CD14-positive monocyte (primary cell): ENCODE results near the gene ALDH1B1. TPM values are rescaled to one million over a fixed set of nuclear protein-coding genes. Genes with fewer than 3 reads are reported as not detected.

Experiments used
- DNase-seq, 3 donors: peaks; one replicate each; pipeline ENCODE4 v3.0.0-alpha.2; 2011 to 2022
- H2AFZ ChIP-seq: 2 replicates; pipeline ENCODE4 v1.6.0; 2012; ENCODE audit warnings: mild to moderate bottlenecking, low read depth, low read length, inconsistent platforms; ENCODE audit not compliant: insufficient read depth, poor library complexity, severe bottlenecking
- H3K27ac ChIP-seq, 2 donors: 1 replicate in 1 of 2; 2 replicates in 1 of 2; pipeline ENCODE4 v1.5.1; 2012 to 2013; ENCODE audit warnings: low read length in 2 of 2, control low read depth in 1 of 2, inconsistent platforms in 1 of 2, low read depth in 1 of 2, mild to moderate bottlenecking in 1 of 2
- H3K27me3 ChIP-seq, 2 donors: one replicate each; pipeline versions ENCODE4 v1.6.0 to v1.6.1; 2011 to 2013; ENCODE audit warnings: low read length in 2 of 2; ENCODE audit not compliant: control insufficient read depth in 2 of 2, insufficient read depth in 2 of 2
- H3K36me3 ChIP-seq, 2 donors: replicated peaks in 1 of 2; 1 replicate in 1 of 2; 2 replicates in 1 of 2; pipeline versions ENCODE4 v1.5.1 to v1.6.1; 2012 to 2013; ENCODE audit warnings: low read length in 2 of 2, control low read depth in 1 of 2, inconsistent platforms in 1 of 2, mild to moderate bottlenecking in 1 of 2; ENCODE audit not compliant: insufficient read depth in 2 of 2, control insufficient read depth in 1 of 2
- H3K4me1 ChIP-seq, 2 donors: 1 replicate in 1 of 2; 2 replicates in 1 of 2; pipeline versions ENCODE4 v1.5.1 to v1.6.1; 2012 to 2013; ENCODE audit warnings: low read length in 2 of 2, control low read depth in 1 of 2, inconsistent platforms in 1 of 2, mild to moderate bottlenecking in 1 of 2, moderate library complexity in 1 of 2; ENCODE audit not compliant: insufficient read depth in 2 of 2, control insufficient read depth in 1 of 2
- H3K4me2 ChIP-seq: replicated peaks from 2 replicates; pipeline ENCODE3; 2012; ENCODE audit warnings: low read length, moderate library complexity, mild to moderate bottlenecking; ENCODE audit not compliant: poor library complexity, severe bottlenecking; ENCODE audit errors: extremely low read depth
- H3K4me3 ChIP-seq, 3 experiments: fragments of 200-600 bp in 1 of 3; sonication (generic) in 1 of 3; replicated peaks in 1 of 3; 1 replicate in 2 of 3; 2 replicates in 1 of 3; pipeline ENCODE4 v1.5.1; 2011 to 2013; ENCODE audit warnings: low read length in 3 of 3, mild to moderate bottlenecking in 3 of 3, control low read depth in 2 of 3, low read depth in 2 of 3, inconsistent platforms in 1 of 3, moderate library complexity in 1 of 3
- H3K79me2 ChIP-seq: 2 replicates; pipeline ENCODE4 v1.6.0; 2012; ENCODE audit warnings: mild to moderate bottlenecking, control low read depth, inconsistent platforms, low read length, moderate library complexity; ENCODE audit not compliant: insufficient read depth
- H3K9ac ChIP-seq: 2 replicates; pipeline ENCODE4 v1.6.0; 2017; ENCODE audit warnings: low read length, mild to moderate bottlenecking; ENCODE audit not compliant: insufficient read depth, poor library complexity, severe bottlenecking
- H3K9me3 ChIP-seq, 2 donors: replicated peaks in 1 of 2; 1 replicate in 1 of 2; 2 replicates in 1 of 2; pipeline versions ENCODE4 v1.5.1 to v1.6.1; 2012 to 2013; ENCODE audit warnings: low read length in 2 of 2, control low read depth in 1 of 2; ENCODE audit not compliant: control insufficient read depth in 1 of 2, insufficient read depth in 1 of 2
- H4K20me1 ChIP-seq: 2 replicates; pipeline ENCODE4 v1.6.0; 2012; ENCODE audit warnings: mild to moderate bottlenecking, low read length, control low read depth, moderate library complexity; ENCODE audit not compliant: insufficient read depth
- H3K27ac Mint-ChIP-seq, 7 donors: one replicate each; pipeline ENCODE4 v1.8.0; 2020; ENCODE audit warnings: mild to moderate bottlenecking in 7 of 7, mixed read lengths in 7 of 7, moderate library complexity in 6 of 7, inconsistent platforms in 2 of 7
- H3K27me3 Mint-ChIP-seq, 3 donors: one replicate each; pipeline ENCODE4 v1.8.0; 2021 to 2022; ENCODE audit warnings: low read depth in 3 of 3, mild to moderate bottlenecking in 3 of 3, mixed read lengths in 3 of 3, moderate library complexity in 3 of 3, inconsistent platforms in 1 of 3
- H3K36me3 Mint-ChIP-seq, 2 donors: one replicate each; pipeline ENCODE4 v1.8.0; 2020; ENCODE audit warnings: mixed read lengths in 2 of 2, inconsistent platforms in 1 of 2, mild to moderate bottlenecking in 1 of 2
- H3K4me1 Mint-ChIP-seq: one replicate; pipeline ENCODE4 v1.8.0; 2020; ENCODE audit warnings: mild to moderate bottlenecking, mixed read lengths
- H3K4me3 Mint-ChIP-seq, 2 donors: one replicate each; pipeline ENCODE4 v1.8.0; 2020; ENCODE audit warnings: mild to moderate bottlenecking in 2 of 2, mixed read lengths in 2 of 2, moderate library complexity in 1 of 2
- H3K9me3 Mint-ChIP-seq, 7 donors: one replicate each; pipeline ENCODE4 v1.8.0; 2020 to 2022; ENCODE audit warnings: mixed read lengths in 7 of 7, mild to moderate bottlenecking in 6 of 7, moderate library complexity in 6 of 7, inconsistent platforms in 2 of 7
- WGBS: methylation state at CpG from one replicate; pipeline ENCODE4 v1.1.5; 2013; ENCODE audit warnings: missing lambda C conversion rate; ENCODE audit not compliant: insufficient coverage; 5-methylcytosine and 5-hydroxymethylcytosine counted together
- intact Hi-C, 2 donors: fragments of 100-400 bp; cut with micrococcal nuclease; formaldehyde crosslinking; loops; one replicate each; pipeline versions ENCODE4 v1.15.0 to v1.15.1; 2023
- polyA plus RNA-seq, 3 donors: library from polyadenylated mRNA; depleted of rRNA in 1 of 3; unstranded in 2 of 3; stranded (reverse) in 1 of 3; fragments of 300-500 nt in 2 of 3; fragments of >200 nt in 1 of 3; fragmentation: Illumina TruSeq in 2 of 3; gene quantifications; 1 replicate in 2 of 3; 2 replicates in 1 of 3; pipeline ENCODE4 v1.2.3, GENCODE V29; 2012 to 2021
- TF ChIP-seq, protein P1 (sequence below): fragments of 200-600 bp; IDR thresholded peaks from one replicate; pipeline ENCODE4 v1.8.0; 2022; ENCODE audit warnings: antibody characterized with exemption, mild to moderate bottlenecking

ALDH1B1 gene
- polyA plus RNA-seq, 3 donors, result 1.00 to 4.5 (median 3.8) TPM

DNA sequence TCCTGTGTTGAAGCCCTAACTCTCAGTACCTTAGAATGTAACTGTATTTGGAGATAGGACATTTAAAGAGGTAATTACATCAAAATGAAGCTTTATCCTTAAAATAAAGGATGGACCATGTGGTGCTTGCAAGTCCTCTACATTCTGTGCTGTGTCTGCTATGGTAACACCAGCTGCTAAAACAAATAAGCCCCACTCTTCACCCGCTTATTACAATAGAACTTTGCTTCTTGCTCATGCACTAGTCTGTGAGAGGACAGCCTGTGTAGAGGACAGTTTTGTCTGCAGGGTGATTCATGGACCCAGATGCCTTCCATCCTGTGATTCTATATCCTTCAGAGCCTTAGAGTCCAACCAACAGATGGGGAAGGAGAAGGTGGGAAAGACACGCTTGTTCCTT is 44.2 kb downstream of the ALDH1B1 start:
- H3K4me2 ChIP-seq, result no peak overlapping the region
- H3K4me3 ChIP-seq, result no peak overlapping the region
- Mint-ChIP-seq H3K27ac (no peak overlapping the region), H3K4me1 (peaks cover 15% of the 10 kb centered on the region), H3K9me3 (peaks cover 0 to 2% (median 0%) of the 10 kb centered on the region in 7 donors), H3K36me3 (no peaks in the 10 kb centered on the region), H3K4me3 (no peak overlapping the region), H3K27me3 (peaks cover 1 to 6% (median 1%) of the 10 kb centered on the region in 3 donors)
- TF ChIP-seq, protein P1, sequence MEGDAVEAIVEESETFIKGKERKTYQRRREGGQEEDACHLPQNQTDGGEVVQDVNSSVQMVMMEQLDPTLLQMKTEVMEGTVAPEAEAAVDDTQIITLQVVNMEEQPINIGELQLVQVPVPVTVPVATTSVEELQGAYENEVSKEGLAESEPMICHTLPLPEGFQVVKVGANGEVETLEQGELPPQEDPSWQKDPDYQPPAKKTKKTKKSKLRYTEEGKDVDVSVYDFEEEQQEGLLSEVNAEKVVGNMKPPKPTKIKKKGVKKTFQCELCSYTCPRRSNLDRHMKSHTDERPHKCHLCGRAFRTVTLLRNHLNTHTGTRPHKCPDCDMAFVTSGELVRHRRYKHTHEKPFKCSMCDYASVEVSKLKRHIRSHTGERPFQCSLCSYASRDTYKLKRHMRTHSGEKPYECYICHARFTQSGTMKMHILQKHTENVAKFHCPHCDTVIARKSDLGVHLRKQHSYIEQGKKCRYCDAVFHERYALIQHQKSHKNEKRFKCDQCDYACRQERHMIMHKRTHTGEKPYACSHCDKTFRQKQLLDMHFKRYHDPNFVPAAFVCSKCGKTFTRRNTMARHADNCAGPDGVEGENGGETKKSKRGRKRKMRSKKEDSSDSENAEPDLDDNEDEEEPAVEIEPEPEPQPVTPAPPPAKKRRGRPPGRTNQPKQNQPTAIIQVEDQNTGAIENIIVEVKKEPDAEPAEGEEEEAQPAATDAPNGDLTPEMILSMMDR, result no peak
- H3K27me3 ChIP-seq, result no peaks in the 10 kb centered on the region
- no peak for DNase-seq
- no peak overlapping the region for H3K27ac ChIP-seq
- H3K9me3 ChIP-seq, result no peaks in the 10 kb centered on the region
- no peak overlapping the region for H2AFZ ChIP-seq
- no peaks in the 10 kb centered on the region for H4K20me1 ChIP-seq
- WGBS, result no CpG with 5 or more reads among the region's 2 CpGs
- no peak overlapping the region for H3K9ac ChIP-seq
- no peaks in the 10 kb centered on the region for H3K36me3 ChIP-seq
- H3K79me2 ChIP-seq, result no peaks in the 10 kb centered on the region
- intact Hi-C loops, result no loop called here
- peaks cover 0 to 3% of the 10 kb centered on the region in 2 donors for H3K4me1 ChIP-seq

DNA sequence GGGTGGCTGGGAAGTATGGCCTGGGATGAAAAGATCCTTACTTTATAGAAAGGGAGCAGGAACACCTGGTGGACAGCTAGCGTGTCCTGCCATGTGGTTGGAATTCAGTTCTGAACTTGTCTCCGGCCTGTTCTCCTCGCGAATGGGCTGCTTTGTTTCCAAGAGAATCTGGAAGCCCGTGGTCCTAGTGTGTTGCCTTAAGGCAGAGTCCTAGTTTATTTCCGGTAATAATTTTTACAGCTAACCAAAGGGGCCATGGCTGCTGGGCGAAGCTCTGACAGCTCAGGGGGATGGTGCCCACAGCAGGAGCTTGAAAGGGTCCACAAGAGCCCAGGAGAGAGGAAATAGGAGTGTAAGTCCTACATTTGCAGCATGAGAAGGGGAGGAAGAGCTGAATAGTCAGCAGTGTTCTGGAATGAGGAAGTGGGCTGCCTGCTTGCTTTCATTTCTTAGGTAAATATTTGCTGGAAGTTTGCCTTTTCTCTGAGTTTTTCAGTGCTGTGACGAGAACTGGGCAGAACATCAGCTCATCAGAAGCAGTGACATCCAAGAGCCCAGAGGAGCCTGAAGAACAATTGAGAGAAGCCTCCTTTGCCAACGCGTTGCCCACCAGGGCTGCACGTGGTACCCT is 44.8 kb downstream of the ALDH1B1 start:
- Mint-ChIP-seq H3K4me1 (peaks cover 15% of the 10 kb centered on the region), H3K36me3 (no peaks in the 10 kb centered on the region), H3K9me3 (peaks cover 0 to 3% (median 0%) of the 10 kb centered on the region in 7 donors), H3K27me3 (peaks cover 1 to 6% (median 1%) of the 10 kb centered on the region in 3 donors), H3K4me3 (peak overlapping the region; percentile 28 to 32), H3K27ac (peak overlapping the region in 2 of 7 donors; percentile 25 to 28)
- no peak overlapping the region for H3K4me3 ChIP-seq
- H2AFZ ChIP-seq, result peak overlapping the region; percentile 58
- no peaks in the 10 kb centered on the region for H3K36me3 ChIP-seq
- H3K27ac ChIP-seq, result no peak overlapping the region
- no peaks in the 10 kb centered on the region for H3K79me2 ChIP-seq
- H4K20me1 ChIP-seq, result no peaks in the 10 kb centered on the region
- H3K4me2 ChIP-seq, result peak overlapping the region; percentile 33
- TF ChIP-seq, protein P1, result no peak
- H3K4me1 ChIP-seq, result peaks cover 0 to 3% of the 10 kb centered on the region in 2 donors
- WGBS, result 76% methylated on average over 11 of the region's 11 CpGs
- DNase-seq, result no peak
- intact Hi-C loops, result no loop called here
- H3K27me3 ChIP-seq, result no peaks in the 10 kb centered on the region
- H3K9ac ChIP-seq, result no peak overlapping the region
- H3K9me3 ChIP-seq, result no peaks in the 10 kb centered on the region
